ENCODE measurements around the gene NANOS2. TPM values are rescaled to one million over a fixed set of nuclear protein-coding genes. Genes with fewer than 3 reads are reported as not detected.
"Not testable (repeated sequence)": the region's sequence is repeated elsewhere in the genome, so short reads cannot be mapped to it uniquely, and the experiment has no call there.

NANOS2 gene
- polyA plus RNA-seq, 1 donor from 2014 or later = not detected

- no peak overlapping the region for H3K4me3 Mint-ChIP-seq
- H3K9me3 Mint-ChIP-seq = peaks cover 0 to 2% (median 0%) of the 10 kb centered on the region in 3 donors
- no peak overlapping the region for H3K27ac Mint-ChIP-seq
- peaks cover 4% of the 10 kb centered on the region for H3K36me3 Mint-ChIP-seq
- H3K4me1 Mint-ChIP-seq = peaks cover 0 to 3% (median 0%) of the 10 kb centered on the region in 3 donors
- H3K27me3 Mint-ChIP-seq = peaks cover 19% of the 10 kb centered on the region
These were observed 3.3 kb downstream of the NANOS2 start for GRCh38 chr19:45911291-45911690.

- Mint-ChIP-seq H3K27ac (no peak overlapping the region), H3K27me3 (peaks cover 17% of the 10 kb centered on the region), H3K36me3 (peaks cover 2% of the 10 kb centered on the region), H3K4me1 (peaks cover 0 to 3% (median 0%) of the 10 kb centered on the region in 3 donors), H3K9me3 (peaks cover 0 to 2% (median 0%) of the 10 kb centered on the region in 3 donors), H3K4me3 (no peak overlapping the region)
These were observed 5.6 kb downstream of the NANOS2 start for GRCh38 chr19:45908956-45909355.

- H3K36me3 Mint-ChIP-seq = peaks cover 2% of the 10 kb centered on the region
- H3K9me3 Mint-ChIP-seq = no peaks in the 10 kb centered on the region
- H3K27ac Mint-ChIP-seq = peak overlapping the region in 1 of 3 donors; percentile 35
- H3K27me3 Mint-ChIP-seq = peaks cover 8% of the 10 kb centered on the region
- peaks cover 0 to 4% (median 4%) of the 10 kb centered on the region in 3 donors for H3K4me1 Mint-ChIP-seq
- peak overlapping the region in 1 of 4 donors; percentile 73 for H3K4me3 Mint-ChIP-seq
These were observed 8.4 kb downstream of the NANOS2 start for GRCh38 chr19:45906221-45906620.

- Mint-ChIP-seq H3K27me3 (peaks cover 2% of the 10 kb centered on the region), H3K9me3 (no peaks in the 10 kb centered on the region), H3K36me3 (peaks cover 2% of the 10 kb centered on the region), H3K27ac (no peak overlapping the region), H3K4me3 (peak overlapping the region in 2 of 4 donors; percentile 58 to 61), H3K4me1 (peaks cover 4 to 10% (median 8%) of the 10 kb centered on the region in 3 donors)
These were observed 9.6 kb downstream of the NANOS2 start for GRCh38 chr19:45905011-45905410.

- Mint-ChIP-seq H3K9me3 (no peaks in the 10 kb centered on the region), H3K4me3 (peak overlapping the region; percentile 89 to 99 (median 94))
These were observed 11.6 kb downstream of the NANOS2 start for GRCh38 chr19:45902651-45903625.

GRCh38 chr19:45901912-45902650, 12.5 kb downstream of the NANOS2 start, which contains the start of gene MYPOP:
Gene MYPOP (minus strand): TSS chr19:45902613. CDS start chr19:45901773, 840 bp downstream.
- H3K9me3 Mint-ChIP-seq = no peaks in the 10 kb centered on the region
- peak within 1 kb of the TSS; percentile 89 to 99 (median 94) for H3K4me3 Mint-ChIP-seq
- H3K27me3 Mint-ChIP-seq = no peaks in the 10 kb centered on the region
- peaks cover 4 to 12% (median 10%) of the 10 kb centered on the region in 3 donors for H3K4me1 Mint-ChIP-seq
- peak within 1 kb of the TSS; percentile 92 to 100 (median 95) for H3K27ac Mint-ChIP-seq
- H3K36me3 Mint-ChIP-seq = peaks cover 2% of the 10 kb centered on the region

More at GRCh38 chr19:45902651-45903625, 11.6 kb downstream of the NANOS2 start:
- no peaks in the 10 kb centered on the region for H3K27me3 Mint-ChIP-seq
- H3K27ac Mint-ChIP-seq = peak overlapping the region; percentile 92 to 100 (median 95)
- peaks cover 4 to 12% (median 8%) of the 10 kb centered on the region in 3 donors for H3K4me1 Mint-ChIP-seq
- peaks cover 2% of the 10 kb centered on the region for H3K36me3 Mint-ChIP-seq

- Mint-ChIP-seq H3K9me3 (no peaks in the 10 kb centered on the region), H3K36me3 (no peaks in the 10 kb centered on the region), H3K27me3 (no peaks in the 10 kb centered on the region), H3K27ac (peak overlapping the region in 1 of 3 donors; percentile 92), H3K4me1 (peaks cover 4 to 12% (median 10%) of the 10 kb centered on the region in 3 donors), H3K4me3 (peak overlapping the region in 3 of 4 donors; percentile 32 to 99 (median 46))
These were observed 13.1 kb downstream of the NANOS2 start for GRCh38 chr19:45901432-45901911.

- Mint-ChIP-seq H3K27ac (peak overlapping the region in 1 of 3 donors; percentile 37), H3K27me3 (no peaks in the 10 kb centered on the region)
These were observed 13.7 kb downstream of the NANOS2 start for GRCh38 chr19:45900738-45901431.

GRCh38 chr19:45899919-45900589, 14.5 kb downstream of the NANOS2 start:
- peak overlapping the region in 2 of 3 donors; percentile 37 to 47 for H3K27ac Mint-ChIP-seq
- H3K27me3 Mint-ChIP-seq = no peaks in the 10 kb centered on the region

More at GRCh38 chr19:45900738-45901431, 13.7 kb downstream of the NANOS2 start:
- Mint-ChIP-seq H3K4me1 (peaks cover 4 to 12% (median 10%) of the 10 kb centered on the region in 3 donors), H3K9me3 (no peaks in the 10 kb centered on the region), H3K36me3 (no peaks in the 10 kb centered on the region), H3K4me3 (peak overlapping the region; percentile 58 to 77 (median 65))

GRCh38 chr19:45899253-45899652, 15.3 kb downstream of the NANOS2 start:
- no peaks in the 10 kb centered on the region for H3K27me3 Mint-ChIP-seq
- H3K27ac Mint-ChIP-seq = no peak overlapping the region
- peaks cover 2% of the 10 kb centered on the region for H3K36me3 Mint-ChIP-seq
- peaks cover 10 to 15% (median 14%) of the 10 kb centered on the region in 3 donors for H3K4me1 Mint-ChIP-seq
- peak overlapping the region in 1 of 4 donors; percentile 44 for H3K4me3 Mint-ChIP-seq
- no peaks in the 10 kb centered on the region for H3K9me3 Mint-ChIP-seq

More at GRCh38 chr19:45899919-45900589, 14.5 kb downstream of the NANOS2 start:
- peak overlapping the region in 2 of 4 donors; percentile 62 to 77 for H3K4me3 Mint-ChIP-seq
- H3K36me3 Mint-ChIP-seq = peaks cover under 1% of the 10 kb centered on the region
- H3K9me3 Mint-ChIP-seq = no peaks in the 10 kb centered on the region
- peaks cover 9 to 13% (median 12%) of the 10 kb centered on the region in 3 donors for H3K4me1 Mint-ChIP-seq

- H3K4me3 Mint-ChIP-seq = peak overlapping the region in 1 of 4 donors; percentile 12
- H3K4me1 Mint-ChIP-seq = peaks cover 11 to 23% (median 16%) of the 10 kb centered on the region in 3 donors
- H3K27me3 Mint-ChIP-seq = no peaks in the 10 kb centered on the region
- H3K27ac Mint-ChIP-seq = no peak overlapping the region
- no peaks in the 10 kb centered on the region for H3K9me3 Mint-ChIP-seq
- peaks cover 2% of the 10 kb centered on the region for H3K36me3 Mint-ChIP-seq
These were observed 17.2 kb downstream of the NANOS2 start for GRCh38 chr19:45897261-45897812.

- not testable (repeated sequence) for H3K4me3 Mint-ChIP-seq, H3K36me3 Mint-ChIP-seq, H3K9me3 Mint-ChIP-seq, H3K27me3 Mint-ChIP-seq
- Mint-ChIP-seq H3K27ac (peak overlapping the region in 1 of 3 donors; percentile 35), H3K4me1 (peaks cover 11 to 21% (median 16%) of the 10 kb centered on the region in 3 donors)
These were observed 18.5 kb downstream of the NANOS2 start for GRCh38 chr19:45895983-45896599.

GRCh38 chr19:45895519-45895972, 19.0 kb downstream of the NANOS2 start:
- no peaks in the 10 kb centered on the region for H3K27me3 Mint-ChIP-seq
- H3K4me1 Mint-ChIP-seq = peaks cover 11 to 16% (median 11%) of the 10 kb centered on the region in 3 donors
- H3K27ac Mint-ChIP-seq = peak overlapping the region in 1 of 3 donors; percentile 35
- peaks cover 2% of the 10 kb centered on the region for H3K36me3 Mint-ChIP-seq
- peak overlapping the region in 1 of 4 donors; percentile 69 for H3K4me3 Mint-ChIP-seq
- no peaks in the 10 kb centered on the region for H3K9me3 Mint-ChIP-seq

Data from IgD-negative memory B cell (primary cell).